ENCODE measurements around the gene ASGR1. TPM values are rescaled to one million over a fixed set of nuclear protein-coding genes. Genes with fewer than 3 reads are reported as not detected.

The ASGR1 gene
- total RNA-seq, 1 experiment from 2014 or later = 1.3 TPM

DNA sequence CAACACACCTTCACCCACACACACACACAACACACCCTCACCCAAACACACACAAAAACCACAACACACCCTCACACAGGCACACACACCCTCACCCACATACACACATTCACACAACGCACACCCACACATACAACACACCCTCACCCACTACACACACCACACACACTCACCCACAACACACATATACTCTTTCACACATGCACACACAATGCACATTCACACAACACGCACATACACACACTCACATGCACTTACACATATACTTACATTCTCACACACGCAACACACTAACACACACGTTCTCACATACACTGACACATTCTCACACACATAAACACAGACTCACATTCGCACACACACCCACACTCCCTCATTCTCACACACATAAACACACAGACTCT is 3.8 kb downstream of the ASGR1 start:
- in situ Hi-C loops (cut with HindIII; ENCODE audit: low pct_unique_long_range_greater_than_20kb, low sequenced_read_pairs) = no loop called here
- no peak for DNase-seq (ENCODE audit: low read depth, low spot score)
- BruUV-seq (replicated peaks) = no TSS peak
- no peak for ATAC-seq
- intact Hi-C loops (cut with micrococcal nuclease; ENCODE audit: unreplicated experiment) = no loop called here
- H3K36me3 ChIP-seq (ENCODE audit: control insufficient read depth, insufficient read depth, low read length) = no peaks in the 10 kb centered on the region
- no peak for TF ChIP-seq SIN3A (IDR thresholded peaks at IDR 0.05; ENCODE audit: borderline replicate concordance, insufficient read depth, low read depth, low read length)
- TF ChIP-seq, protein P1, sequence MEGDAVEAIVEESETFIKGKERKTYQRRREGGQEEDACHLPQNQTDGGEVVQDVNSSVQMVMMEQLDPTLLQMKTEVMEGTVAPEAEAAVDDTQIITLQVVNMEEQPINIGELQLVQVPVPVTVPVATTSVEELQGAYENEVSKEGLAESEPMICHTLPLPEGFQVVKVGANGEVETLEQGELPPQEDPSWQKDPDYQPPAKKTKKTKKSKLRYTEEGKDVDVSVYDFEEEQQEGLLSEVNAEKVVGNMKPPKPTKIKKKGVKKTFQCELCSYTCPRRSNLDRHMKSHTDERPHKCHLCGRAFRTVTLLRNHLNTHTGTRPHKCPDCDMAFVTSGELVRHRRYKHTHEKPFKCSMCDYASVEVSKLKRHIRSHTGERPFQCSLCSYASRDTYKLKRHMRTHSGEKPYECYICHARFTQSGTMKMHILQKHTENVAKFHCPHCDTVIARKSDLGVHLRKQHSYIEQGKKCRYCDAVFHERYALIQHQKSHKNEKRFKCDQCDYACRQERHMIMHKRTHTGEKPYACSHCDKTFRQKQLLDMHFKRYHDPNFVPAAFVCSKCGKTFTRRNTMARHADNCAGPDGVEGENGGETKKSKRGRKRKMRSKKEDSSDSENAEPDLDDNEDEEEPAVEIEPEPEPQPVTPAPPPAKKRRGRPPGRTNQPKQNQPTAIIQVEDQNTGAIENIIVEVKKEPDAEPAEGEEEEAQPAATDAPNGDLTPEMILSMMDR (IDR thresholded peaks at IDR 0.05) = no peak
- TF ChIP-seq, protein P2, sequence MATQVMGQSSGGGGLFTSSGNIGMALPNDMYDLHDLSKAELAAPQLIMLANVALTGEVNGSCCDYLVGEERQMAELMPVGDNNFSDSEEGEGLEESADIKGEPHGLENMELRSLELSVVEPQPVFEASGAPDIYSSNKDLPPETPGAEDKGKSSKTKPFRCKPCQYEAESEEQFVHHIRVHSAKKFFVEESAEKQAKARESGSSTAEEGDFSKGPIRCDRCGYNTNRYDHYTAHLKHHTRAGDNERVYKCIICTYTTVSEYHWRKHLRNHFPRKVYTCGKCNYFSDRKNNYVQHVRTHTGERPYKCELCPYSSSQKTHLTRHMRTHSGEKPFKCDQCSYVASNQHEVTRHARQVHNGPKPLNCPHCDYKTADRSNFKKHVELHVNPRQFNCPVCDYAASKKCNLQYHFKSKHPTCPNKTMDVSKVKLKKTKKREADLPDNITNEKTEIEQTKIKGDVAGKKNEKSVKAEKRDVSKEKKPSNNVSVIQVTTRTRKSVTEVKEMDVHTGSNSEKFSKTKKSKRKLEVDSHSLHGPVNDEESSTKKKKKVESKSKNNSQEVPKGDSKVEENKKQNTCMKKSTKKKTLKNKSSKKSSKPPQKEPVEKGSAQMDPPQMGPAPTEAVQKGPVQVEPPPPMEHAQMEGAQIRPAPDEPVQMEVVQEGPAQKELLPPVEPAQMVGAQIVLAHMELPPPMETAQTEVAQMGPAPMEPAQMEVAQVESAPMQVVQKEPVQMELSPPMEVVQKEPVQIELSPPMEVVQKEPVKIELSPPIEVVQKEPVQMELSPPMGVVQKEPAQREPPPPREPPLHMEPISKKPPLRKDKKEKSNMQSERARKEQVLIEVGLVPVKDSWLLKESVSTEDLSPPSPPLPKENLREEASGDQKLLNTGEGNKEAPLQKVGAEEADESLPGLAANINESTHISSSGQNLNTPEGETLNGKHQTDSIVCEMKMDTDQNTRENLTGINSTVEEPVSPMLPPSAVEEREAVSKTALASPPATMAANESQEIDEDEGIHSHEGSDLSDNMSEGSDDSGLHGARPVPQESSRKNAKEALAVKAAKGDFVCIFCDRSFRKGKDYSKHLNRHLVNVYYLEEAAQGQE (IDR thresholded peaks at IDR 0.05; ENCODE audit: insufficient read depth in 1 of 2, low read depth in 2 of 2, low read length in 1 of 2) = no peak
- no peak for TF ChIP-seq POLR2AphosphoS5 (IDR thresholded peaks at IDR 0.05; ENCODE audit: low read depth, low read length)
- TF ChIP-seq TCF7L2 (IDR thresholded peaks at IDR 0.05; ENCODE audit: low read depth, low read length) = no peak
- H3K27ac ChIP-seq (ENCODE audit: low read length) = no peak overlapping the region
- H3K4me1 ChIP-seq (ENCODE audit: control insufficient read depth, insufficient read depth, low read length) = peaks cover 9% of the 10 kb centered on the region; the same call in 1 of the 2 replicates
- no peaks in the 10 kb centered on the region for H3K9me3 ChIP-seq (ENCODE audit: control insufficient read depth, insufficient read depth, low read depth, low read length)
- H3K27me3 ChIP-seq (ENCODE audit: control insufficient read depth, insufficient read depth, low read length) = no peaks in the 10 kb centered on the region
- ChIA-PET POLR2A (no interaction called here), CTCF (no interaction called here)
- H3K4me3 ChIP-seq (ENCODE audit: low read depth in 2 of 2, low read length in 2 of 2) = no peak overlapping the region

DNA sequence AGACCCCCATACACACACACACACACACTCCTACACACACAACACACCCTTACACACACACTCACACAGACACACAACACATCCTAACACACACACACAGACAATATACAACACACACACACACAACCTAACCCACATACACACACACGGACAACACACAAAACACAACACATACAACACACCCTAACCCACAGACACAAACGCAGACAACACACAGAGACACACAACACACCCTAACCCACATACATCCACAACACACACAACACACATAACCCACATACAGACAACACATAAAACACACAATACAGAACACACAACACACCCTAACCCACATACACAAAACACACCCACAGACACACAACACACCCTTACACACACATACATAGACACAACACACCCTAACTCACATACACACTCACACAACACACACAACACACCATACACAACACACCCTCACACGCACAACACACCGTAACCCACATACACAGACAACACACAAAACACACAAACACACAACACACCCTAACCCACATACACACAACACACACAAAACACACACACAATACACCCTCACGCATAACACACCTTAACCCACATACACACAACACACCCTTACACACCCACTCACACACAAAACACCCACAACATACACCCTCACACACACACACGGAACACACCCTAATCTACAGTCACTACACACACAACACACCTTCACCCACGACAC is 4.4 kb downstream of the ASGR1 start:
- no peak overlapping the region for H3K27ac ChIP-seq (ENCODE audit: low read length)
- ATAC-seq = no peak
- POLR2A ChIA-PET = no interaction called here

More for the DNA sequence above, 4.4 kb downstream of the ASGR1 start:
- intact Hi-C loops (cut with micrococcal nuclease; ENCODE audit: unreplicated experiment) (no loop called here), in situ Hi-C loops (cut with HindIII; ENCODE audit: low pct_unique_long_range_greater_than_20kb, low sequenced_read_pairs) (no loop called here)
- BruUV-seq (replicated peaks) = no TSS peak
- CTCF ChIA-PET = no interaction called here
- H3K4me1 ChIP-seq (ENCODE audit: control insufficient read depth, insufficient read depth, low read length) = peaks cover 9% of the 10 kb centered on the region; the same call in 1 of the 2 replicates
- TF ChIP-seq POLR2AphosphoS5 (IDR thresholded peaks at IDR 0.05; ENCODE audit: low read depth, low read length) (no peak), SIN3A (IDR thresholded peaks at IDR 0.05; ENCODE audit: borderline replicate concordance, insufficient read depth, low read depth, low read length) (no peak), TCF7L2 (IDR thresholded peaks at IDR 0.05; ENCODE audit: low read depth, low read length) (no peak)
- TF ChIP-seq, protein P2 (IDR thresholded peaks at IDR 0.05; ENCODE audit: insufficient read depth in 1 of 2, low read depth in 2 of 2, low read length in 1 of 2) = no peak
- TF ChIP-seq, protein P1 (IDR thresholded peaks at IDR 0.05) = no peak
- no peaks in the 10 kb centered on the region for H3K27me3 ChIP-seq (ENCODE audit: control insufficient read depth, insufficient read depth, low read length)
- no peak for DNase-seq (ENCODE audit: low read depth, low spot score)
- no peaks in the 10 kb centered on the region for H3K36me3 ChIP-seq (ENCODE audit: control insufficient read depth, insufficient read depth, low read length)
- H3K9me3 ChIP-seq (ENCODE audit: control insufficient read depth, insufficient read depth, low read depth, low read length) = no peaks in the 10 kb centered on the region
- H3K4me3 ChIP-seq (ENCODE audit: low read depth in 2 of 2, low read length in 2 of 2) = no peak overlapping the region
